HG03064 (cell line): ENCODE measurements around the gene STAMBPL1.
"Not testable (repeated sequence)": the region's sequence is repeated elsewhere in the genome, so short reads cannot be mapped to it uniquely, and the experiment has no call there.

Source experiments
- ATAC-seq: cut with Tn5 transposase; IDR thresholded peaks from one replicate; pipeline ENCODE4 v1.9.1; 2021; ENCODE audit warnings: low read depth; ENCODE audit not compliant: unreplicated experiment

Gene STAMBPL1

DNA sequence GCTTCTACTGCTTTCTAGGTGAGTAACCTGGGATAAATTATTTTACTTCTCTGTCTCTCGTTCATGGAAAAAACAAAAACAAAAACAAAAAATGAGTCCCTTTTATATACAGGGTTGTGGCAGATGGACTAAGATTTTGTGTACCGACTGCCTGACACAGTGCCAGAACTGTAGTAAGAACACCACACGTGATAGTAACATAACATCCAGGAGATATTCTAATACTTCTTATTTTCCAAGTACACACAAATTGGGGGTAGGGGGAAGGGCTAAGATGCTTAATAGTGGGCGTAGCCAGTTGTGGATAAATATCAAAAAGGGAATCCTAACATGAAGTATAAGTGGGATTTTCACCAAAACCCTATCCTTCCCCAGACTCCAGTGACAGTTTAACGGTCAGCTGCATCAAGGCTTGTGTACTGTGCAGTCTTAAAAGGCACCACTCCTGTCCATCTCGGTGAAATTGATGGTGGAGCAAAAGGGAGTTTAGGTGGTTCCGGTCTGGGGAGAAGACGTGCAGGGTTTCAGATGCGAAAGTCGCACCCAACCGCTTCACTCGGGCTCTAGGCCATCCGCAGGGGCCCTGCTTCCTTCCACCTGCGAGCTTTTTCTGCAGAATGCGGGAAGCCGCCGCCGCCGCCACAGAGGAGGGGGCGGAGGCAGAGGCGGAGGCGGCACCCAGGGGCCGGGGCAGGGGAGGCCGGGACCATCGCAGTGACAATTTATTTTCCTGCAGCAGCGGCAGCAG is at the start of gene STAMBPL1:
Gene STAMBPL1 (plus strand): TSS at position 712 of the 748 bp plus-strand sequence. CDS start 21,464 bp downstream, outside the sequence.
- ATAC-seq: peak; percentile 43

DNA sequence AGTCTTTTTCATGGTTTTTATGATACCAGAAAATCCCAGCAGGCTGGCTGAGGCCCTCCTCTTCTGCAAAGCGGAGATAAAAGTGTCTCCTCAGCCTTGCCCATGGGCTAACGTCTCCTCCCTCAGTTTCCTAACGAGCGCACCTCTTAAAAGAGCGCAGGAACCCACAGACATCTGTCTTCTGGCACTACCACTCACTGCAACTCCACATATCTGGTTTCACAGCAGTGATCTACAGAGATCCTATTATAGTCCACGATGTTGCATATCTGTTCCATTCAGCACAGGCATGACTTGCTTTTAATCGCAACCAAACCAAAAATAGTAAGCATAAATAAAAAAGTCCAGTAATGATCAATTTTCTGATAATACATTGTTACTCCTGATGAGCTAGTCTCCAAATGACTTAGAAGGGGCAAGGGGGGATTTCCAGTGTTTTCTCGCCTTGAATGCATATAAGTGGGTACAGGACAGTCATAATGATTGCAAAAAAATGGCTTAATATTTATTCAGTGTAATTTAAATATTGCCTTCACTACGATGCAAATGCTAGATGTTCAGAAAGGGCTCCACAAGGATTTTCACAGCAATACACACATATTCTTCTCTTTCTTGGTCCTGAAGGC is 49.3 kb upstream of the STAMBPL1 start:
- ATAC-seq: no peak

DNA sequence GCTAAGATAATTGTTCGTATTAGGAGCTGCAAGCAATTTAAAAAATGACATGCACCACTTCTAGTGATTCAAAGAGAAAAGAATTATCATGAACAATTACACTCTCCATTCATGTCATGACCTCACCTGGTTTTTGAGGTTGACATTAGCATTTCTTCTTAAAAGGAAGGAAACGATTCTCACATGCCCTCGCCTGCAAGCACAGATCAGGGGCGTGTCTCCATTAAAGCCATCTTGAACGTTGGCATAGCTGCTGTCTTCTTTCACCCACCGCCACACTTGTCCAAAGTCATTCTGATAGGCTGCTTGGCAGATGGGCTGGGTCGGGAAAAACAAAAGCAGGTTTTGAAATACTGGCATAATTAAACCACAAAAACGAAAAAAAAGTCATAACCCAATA is 48.3 kb upstream of the STAMBPL1 start:
- no peak for ATAC-seq

DNA sequence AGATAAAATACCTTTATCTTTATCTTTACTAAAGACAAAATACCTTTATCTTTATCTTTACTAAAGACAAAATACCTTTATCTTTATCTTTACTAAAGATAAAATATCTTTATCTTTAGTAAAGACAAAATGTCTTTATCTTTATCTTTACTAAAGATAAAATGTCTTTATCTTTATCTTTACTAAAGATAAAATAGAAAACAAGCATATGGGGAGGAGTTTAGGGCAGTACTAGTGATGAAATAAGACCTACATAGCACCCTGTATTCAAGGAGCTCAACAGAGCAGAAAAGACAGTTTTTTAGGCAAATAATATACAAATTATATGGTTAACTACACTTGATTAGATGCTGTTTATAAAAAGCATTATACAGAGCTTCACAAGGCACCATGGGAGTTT is 47.7 kb upstream of the STAMBPL1 start:
- ATAC-seq: no peak

DNA sequence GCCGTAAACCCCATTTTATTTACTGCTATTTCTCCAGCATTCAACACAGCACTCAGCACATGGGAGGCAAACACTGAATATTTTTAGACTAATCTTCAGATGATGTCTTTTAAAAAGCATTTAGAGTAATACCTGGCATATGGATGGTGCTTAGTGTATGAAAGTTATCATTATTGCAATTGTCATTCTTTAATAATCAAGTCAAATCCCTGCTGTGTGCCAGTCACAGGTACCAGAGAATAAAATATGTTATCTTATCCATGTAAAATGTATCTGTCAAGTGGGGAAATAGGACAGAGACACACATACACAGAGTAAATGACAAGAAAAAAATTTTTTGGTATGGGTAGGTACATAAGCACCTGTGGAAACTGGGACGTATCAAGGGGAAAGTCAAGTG is 46.9 kb upstream of the STAMBPL1 start:
- ATAC-seq: no peak

DNA sequence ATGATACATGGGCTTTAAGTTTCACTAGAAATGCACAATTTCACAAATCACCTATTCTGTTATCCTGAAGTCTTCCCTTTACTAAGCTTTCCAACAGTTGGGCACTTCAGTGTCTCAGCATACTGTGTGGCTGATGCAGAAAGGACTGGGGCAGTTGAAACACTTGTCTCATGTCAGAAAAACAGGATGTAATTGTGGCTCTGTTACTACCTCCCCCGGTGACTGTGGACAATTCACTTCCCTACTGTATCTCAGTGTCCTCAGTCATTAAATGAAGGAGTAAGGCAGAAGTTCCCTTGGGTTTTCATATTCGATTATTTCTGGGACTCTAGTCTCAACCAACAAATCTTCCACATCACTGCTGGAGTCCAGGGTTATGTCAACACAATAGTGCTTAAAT is 46.3 kb upstream of the STAMBPL1 start:
- no peak for ATAC-seq

DNA sequence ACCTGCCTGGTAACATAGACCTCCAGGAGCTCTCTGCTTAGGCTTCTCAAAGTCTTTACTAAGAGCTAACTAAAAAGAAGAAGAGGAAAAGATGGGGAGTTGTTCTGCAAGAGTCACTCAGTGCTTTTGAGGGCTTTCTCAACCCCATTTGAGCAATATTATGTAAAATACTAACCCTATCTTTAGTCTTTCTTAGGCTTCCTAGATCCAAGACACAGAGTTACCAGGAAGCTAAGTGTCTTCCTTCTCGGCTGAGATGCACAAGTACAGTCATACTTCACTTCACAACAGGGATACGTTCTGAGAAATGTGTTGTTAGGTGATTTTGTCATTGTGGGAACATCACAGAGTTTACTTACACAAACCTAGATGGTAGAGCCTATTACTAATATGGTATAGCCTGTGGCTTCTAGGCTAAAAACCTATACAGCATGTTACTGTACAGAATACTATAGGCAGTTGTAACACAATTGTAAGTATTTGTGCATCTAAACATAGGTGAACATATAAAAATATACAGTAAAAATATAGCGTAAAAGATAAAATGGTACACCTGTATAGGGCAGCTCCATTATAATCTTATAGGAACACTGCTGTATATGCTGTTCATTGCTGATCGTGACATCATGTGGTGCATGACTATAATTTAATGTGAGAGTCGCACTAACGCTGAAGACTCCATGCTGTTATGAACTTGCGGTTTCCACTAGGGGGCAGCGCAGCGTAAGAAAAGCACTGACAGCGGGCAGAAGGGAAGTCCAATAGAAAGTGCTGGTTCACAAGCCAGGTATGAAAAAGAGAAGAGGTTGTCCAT is 44.7 kb upstream of the STAMBPL1 start:
- peak; percentile 73 for ATAC-seq

DNA sequence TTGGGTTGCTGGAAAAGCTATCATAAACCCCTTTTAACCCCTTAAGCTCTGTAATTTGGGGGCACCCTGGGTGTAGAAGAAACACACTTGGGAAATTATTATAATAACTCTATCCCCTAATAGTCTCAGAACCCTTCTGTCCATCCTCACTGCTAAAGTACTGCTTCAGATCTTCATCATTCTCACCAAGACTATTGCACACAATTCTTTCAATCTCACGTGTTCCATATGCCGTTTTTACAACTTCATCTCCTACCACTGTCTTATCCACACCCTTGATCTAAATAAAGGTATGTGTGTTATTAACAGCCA is 44.2 kb upstream of the STAMBPL1 start:
- peak; percentile 14 for ATAC-seq

DNA sequence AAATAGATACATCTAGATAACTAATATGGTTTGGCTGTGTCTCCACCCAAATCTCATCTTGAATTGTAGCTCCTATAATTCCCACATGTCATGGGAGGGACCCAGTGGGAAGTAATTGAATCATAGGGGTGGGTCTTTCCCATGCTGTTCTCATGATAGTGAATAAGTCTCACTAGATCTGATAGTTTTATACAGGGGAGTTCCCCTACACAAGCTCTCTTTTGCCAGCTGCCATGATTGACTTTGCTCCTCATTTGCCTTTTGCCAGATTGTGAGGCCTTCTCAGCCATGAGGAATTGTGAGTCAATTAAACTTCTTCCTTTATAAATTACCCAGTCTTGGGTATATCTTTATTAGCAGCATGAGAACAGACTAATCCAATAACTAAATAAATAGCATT is 42.4 kb upstream of the STAMBPL1 start:
- ATAC-seq: not testable (repeated sequence)

DNA sequence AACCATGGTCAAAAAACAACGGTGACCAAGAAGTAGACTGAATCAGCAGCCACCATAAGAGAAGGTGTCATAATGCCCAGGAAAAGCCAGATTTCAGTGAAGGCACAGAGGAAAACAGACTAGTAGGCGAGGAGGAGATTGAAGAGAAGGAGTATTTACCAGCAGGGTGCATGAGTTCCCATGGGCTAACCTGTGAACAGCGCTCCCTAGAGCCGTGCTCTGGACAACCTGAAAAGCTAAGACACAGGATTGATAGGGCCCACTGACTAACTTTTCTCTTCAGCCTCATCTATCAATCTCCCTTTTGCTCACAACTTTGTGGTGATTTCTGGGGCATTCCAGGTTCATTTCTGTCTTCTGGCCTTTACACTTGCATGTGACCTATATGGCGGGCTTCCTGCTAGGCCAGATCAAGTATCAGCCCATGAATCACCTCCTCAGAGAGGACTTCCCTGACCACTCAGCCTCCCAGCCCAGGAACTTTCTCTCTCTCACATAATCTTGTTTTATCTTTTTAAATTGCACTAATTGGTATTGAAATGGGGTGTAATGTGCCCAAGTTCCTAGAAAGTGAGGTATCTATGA is 41.2 kb upstream of the STAMBPL1 start:
- no peak for ATAC-seq

DNA sequence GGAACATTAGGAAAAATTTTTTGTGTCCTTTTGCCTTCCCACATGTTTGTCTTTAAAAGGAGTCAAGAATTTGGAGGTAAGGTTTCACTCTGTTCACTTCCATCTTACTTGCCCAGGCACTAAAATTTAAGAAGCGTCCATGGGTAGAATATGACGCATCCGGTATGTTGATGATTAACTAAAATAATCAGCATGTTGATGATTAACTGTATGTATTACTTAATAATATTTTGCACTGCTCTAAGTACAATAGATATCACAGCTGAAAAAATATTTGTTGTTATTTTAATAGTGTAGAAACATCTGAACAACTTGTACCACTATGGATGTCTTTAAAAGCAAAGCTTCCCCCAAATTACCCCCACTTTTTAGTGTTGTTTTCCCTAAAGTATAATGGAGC is 39.9 kb upstream of the STAMBPL1 start:
- ATAC-seq: no peak

DNA sequence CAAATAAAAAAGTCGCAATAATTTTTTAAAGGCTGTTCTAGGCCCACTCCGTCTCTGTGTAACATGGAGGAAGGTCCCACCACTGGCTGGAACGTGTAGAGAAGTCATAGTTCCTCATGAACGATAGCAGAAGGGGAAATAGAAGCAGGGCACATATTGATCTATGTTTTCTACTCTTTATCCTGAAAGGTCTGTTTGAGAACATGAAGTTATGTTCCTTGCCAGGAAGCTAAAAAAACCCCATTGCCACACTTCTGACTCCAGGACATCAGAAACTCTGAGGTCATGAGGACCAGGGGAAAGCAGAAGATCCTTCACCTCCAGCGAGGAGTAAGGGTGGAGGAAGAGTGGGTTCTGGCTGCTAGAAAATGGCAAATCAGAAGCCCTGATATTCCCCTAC is 39.2 kb upstream of the STAMBPL1 start:
- ATAC-seq: no peak

DNA sequence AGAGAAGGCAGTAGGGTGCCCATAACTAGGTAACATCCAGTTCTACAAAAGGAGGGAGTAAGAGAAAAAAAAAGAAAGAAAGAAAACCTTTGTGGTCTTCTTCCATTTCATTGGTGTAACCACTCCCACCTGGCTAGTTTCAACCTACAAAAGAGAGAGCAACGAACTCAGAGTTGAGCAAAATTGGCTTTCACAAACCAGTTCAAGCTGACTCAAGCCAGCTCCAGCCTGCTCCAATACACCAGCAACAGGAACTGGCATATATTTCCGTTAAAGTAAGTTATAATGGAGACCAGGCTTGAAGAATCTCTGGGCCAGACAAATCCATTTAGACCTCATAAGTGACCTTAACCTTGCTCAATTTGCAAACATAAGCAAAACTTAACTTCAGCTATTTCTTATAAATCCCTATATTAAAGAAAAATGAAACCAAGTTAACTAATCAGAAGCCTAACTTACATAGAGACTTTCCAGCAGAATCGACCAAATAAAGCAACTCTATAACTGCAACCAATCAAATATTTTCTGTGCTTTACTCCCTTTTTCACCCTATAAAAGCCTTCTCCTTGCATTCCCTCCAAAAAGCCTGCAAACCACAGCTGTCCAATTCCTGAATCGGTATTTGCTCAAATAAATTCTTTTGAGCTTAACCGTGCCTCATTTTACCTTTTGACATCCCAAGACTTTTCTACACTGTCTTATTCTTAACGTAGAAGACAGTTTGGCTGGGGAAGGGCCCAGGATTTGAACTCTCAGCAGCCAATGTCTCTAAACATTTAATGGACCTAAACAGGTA is 38.5 kb upstream of the STAMBPL1 start:
- no peak for ATAC-seq

DNA sequence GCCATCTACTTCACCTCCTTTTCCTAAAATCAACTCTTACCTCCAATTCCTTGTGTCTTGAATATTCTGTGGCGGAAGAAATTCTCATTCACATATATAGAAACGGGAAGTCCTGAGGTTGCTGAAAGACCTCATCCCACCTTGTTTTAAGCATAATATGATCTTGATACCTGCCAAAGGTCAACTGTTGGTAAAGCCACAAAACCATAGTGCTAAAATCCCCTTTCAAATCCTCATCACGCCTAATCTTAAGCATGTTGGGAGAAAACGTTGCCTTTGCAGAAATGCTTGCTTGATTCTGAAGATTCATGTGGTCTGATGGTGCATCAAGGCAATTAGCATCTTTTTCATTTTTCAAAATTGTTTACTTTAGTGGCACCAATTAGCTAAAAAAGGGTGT is 36.9 kb upstream of the STAMBPL1 start:
- no peak for ATAC-seq

DNA sequence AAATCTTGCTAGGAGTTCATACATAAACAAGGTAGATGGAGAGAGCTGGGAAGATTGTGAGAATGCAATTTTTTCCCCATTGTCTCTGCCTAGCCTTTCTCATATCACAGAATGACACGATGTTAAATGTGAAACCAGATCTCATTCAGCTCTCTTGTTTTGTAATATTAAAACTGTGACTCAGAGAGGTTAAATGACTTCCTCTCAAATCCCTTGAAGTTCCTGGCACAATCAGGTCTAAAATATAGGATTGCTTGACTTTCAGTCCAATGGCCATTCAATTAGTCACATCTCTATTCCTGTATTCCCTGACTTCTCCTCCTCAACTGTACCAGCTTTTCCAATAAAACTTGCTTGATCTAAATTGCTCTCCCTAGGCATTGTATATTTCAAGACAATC is 31.5 kb upstream of the STAMBPL1 start:
- no peak for ATAC-seq

DNA sequence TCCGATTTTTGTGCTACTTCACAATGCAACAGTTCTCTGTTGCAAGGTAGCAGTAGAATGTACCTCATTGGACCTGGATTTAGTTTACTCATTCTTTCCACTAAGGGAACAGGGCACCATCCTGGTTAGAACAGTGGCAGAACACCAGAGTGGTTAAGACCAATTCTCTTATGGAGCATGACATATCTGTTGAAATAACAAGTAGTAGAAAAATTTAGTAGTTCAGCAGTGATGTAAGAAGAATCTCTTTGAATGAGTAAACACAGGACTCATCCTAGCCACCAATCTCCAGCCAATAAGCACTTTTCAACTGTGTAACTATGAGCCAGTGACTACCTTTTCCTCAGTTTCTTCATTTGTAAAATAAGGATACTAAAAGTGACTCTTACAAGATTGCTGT is 30.8 kb upstream of the STAMBPL1 start:
- ATAC-seq: no peak

DNA sequence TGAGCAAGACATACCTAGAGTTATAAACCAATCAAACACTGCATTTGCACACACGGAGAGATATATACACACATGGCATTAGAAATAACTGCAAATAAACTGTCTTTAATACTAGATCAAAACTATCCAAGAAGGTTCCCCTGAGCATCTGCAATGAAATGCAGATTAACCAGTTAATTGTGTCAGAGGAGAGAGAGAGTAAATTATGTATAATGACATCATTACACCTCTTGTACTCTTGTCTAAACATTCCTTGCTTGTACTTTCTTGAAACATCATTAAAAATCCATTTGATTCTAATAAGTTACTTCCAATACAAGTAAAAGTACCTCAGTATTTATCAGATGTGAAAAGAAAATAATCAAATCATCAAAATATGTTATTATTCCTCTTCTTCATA is 29.3 kb upstream of the STAMBPL1 start:
- ATAC-seq: no peak

DNA sequence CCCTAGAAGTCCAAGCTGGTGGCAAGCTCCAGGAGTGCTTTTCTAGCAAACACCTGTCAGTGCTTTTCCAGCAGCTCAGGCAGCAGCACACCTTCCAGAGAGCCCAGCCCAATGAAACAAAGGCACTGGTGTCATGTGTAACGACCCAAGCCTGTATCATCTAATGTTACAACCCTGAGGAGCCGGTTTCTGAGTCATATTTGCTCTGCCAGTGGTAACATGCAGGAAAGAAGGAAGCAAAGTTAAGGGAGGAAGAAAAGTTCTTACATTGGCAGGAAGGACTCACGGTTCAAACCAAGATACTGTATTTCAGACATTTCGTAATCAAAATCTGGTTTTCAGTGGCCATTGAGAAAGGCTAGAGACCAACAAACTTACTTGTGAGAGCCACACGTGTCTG is 28.3 kb upstream of the STAMBPL1 start, which contains the start of gene ANKRD22:
Gene ANKRD22 (minus strand): TSS at position 139 of the 400 bp plus-strand sequence. CDS start 237 bp downstream, outside the sequence.
- no peak for ATAC-seq

DNA sequence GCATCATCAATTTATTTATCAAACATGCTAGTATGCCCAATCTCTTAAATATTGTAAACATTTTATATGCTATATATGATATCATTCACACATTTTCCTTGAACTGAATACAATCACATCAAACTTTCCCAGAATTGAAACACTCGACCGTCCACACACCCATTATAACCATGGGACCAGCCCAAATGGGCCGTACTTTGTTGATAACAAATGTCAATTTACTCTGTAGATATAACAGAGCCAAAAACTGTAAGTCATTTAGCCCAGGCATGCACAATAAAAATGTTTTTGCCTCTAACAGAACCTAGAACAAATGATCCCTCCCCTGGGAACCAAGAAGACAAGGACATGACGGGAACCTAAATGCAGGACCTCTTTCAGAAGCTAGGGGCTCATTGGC is 27.7 kb upstream of the STAMBPL1 start:
- no peak for ATAC-seq

DNA sequence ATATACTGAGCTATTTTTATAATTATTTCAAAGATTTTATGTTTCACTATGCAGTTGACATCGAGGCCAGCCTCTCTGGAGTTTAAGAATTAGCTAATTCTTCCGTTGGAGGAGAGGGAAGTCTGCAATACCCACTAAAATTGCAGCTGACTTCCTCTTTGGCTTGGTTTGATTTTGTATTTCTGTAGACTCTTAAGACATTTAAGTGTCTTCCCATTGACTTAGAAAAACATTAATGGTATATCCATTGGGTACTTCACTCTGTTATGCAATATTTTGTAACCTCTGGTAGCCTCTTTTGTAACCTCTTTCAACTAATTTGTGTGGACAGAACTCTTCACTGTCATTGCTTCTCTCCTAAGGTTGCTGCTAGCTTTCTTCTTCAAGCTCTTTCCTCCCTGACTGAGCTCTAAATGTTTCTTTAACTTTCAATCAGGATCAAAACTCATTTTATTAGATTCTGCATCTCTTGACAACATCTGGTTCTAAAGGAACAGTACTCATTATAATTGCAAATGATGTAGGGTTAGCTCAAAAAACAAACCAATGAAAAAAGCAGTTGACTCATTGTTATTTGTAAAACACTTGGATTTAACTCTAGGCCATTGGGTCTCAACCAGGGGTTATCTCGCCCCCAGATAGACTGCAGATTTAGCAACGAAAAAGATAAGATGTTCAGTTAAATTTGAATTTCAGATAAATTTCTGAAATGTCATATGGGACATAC is 26.7 kb upstream of the STAMBPL1 start:
- ATAC-seq: no peak
